Neural cell (in vitro differentiated cells): Measurements from ENCODE around the gene SLC9A6. TPM values are rescaled to one million over a fixed set of nuclear protein-coding genes. Genes with fewer than 3 reads are reported as not detected.

Experiments used
- H2AFZ ChIP-seq: fragments of 200-600, 300-800 bp; sonication (generic), shearing (Covaris generic); 2 replicates; pipeline ENCODE4 v1.6.0; 2014; ENCODE audit warnings: low read depth, mild to moderate bottlenecking, antibody characterized with exemption, low read length, moderate library complexity
- H3F3A ChIP-seq: fragments of 200-600 bp; shearing (Covaris generic); 2 replicates; pipeline ENCODE4 v1.6.1; 2016; ENCODE audit warnings: mild to moderate bottlenecking, moderate library complexity, mixed read lengths, antibody characterized with exemption, low read length; ENCODE audit not compliant: insufficient read depth, poor library complexity, severe bottlenecking
- H3K27ac ChIP-seq: fragments of 200-600, 300-800 bp; sonication (generic), shearing (Covaris generic); 2 replicates; pipeline ENCODE4 v1.5.1; 2014; ENCODE audit warnings: mild to moderate bottlenecking, low read length, moderate library complexity
- H3K27me3 ChIP-seq: fragments of 300-800, 200-600 bp; sonication (generic), shearing (Covaris generic); 2 replicates; pipeline ENCODE4 v1.6.0; 2014; ENCODE audit warnings: mild to moderate bottlenecking, low read depth, low read length, moderate library complexity; ENCODE audit not compliant: insufficient read depth
- H3K36me3 ChIP-seq: fragments of 300-800, 200-600 bp; sonication (generic), shearing (Covaris generic); 2 replicates; pipeline ENCODE4 v1.5.1; 2014; ENCODE audit warnings: mild to moderate bottlenecking, antibody characterized with exemption, low read length, moderate library complexity; ENCODE audit not compliant: insufficient read depth
- H3K4me2 ChIP-seq: fragments of 300-800, 200-600 bp; sonication (generic), shearing (Covaris generic); 2 replicates; pipeline ENCODE4 v1.6.0; 2014; ENCODE audit warnings: mild to moderate bottlenecking, low read length
- H3K4me3 ChIP-seq: fragments of 300-800, 200-600 bp; sonication (generic), shearing (Covaris generic); 2 replicates; pipeline ENCODE4 v1.5.1; 2014; ENCODE audit warnings: mild to moderate bottlenecking, low read length, moderate library complexity
- H3K79me2 ChIP-seq: fragments of 200-600 bp; shearing (Covaris generic); replicated peaks from 2 replicates; pipeline ENCODE4 v1.6.0; 2014; ENCODE audit warnings: mild to moderate bottlenecking, low read length, moderate library complexity; ENCODE audit not compliant: insufficient read depth
- H3K9ac ChIP-seq: fragments of 300-800, 200-600 bp; sonication (generic), shearing (Covaris generic); 2 replicates; pipeline ENCODE4 v1.6.1; 2016; ENCODE audit warnings: mild to moderate bottlenecking, low read length, mixed read lengths
- H3K9me2 ChIP-seq: fragments of 200-600 bp; shearing (Covaris generic); 2 replicates; pipeline ENCODE4 v1.6.1; 2016; ENCODE audit warnings: mild to moderate bottlenecking, low read length, mixed read lengths; ENCODE audit not compliant: insufficient read depth
- H3K9me3 ChIP-seq: fragments of 200-600, 300-800 bp; sonication (generic), shearing (Covaris generic); 2 replicates; pipeline ENCODE4 v1.6.1; 2016; ENCODE audit warnings: mild to moderate bottlenecking, mixed run types, low read length, moderate library complexity, mixed read lengths
- H4K20me1 ChIP-seq: fragments of 200-600 bp; shearing (Covaris generic); 2 replicates; pipeline ENCODE4 v1.6.1; 2016; ENCODE audit warnings: mild to moderate bottlenecking, mixed run types; ENCODE audit not compliant: insufficient read depth
- CTCF ChIP-seq: fragments of 450-650 bp; IDR thresholded peaks from 2 replicates; pipeline ENCODE4 v1.5.1; 2014; ENCODE audit warnings: antibody characterized with exemption, mild to moderate bottlenecking, moderate library complexity; ENCODE audit not compliant: poor library complexity, severe bottlenecking
- EP300 ChIP-seq: fragments of 450-650 bp; conservative IDR thresholded peaks from 2 replicates; pipeline ENCODE4 v1.6.1; 2014; ENCODE audit warnings: antibody characterized with exemption, mild to moderate bottlenecking, moderate library complexity; ENCODE audit not compliant: poor library complexity, severe bottlenecking
- EZH2 ChIP-seq: fragments of 200-600, 300-800 bp; shearing (Covaris generic), sonication (generic); IDR thresholded peaks from 2 replicates; pipeline ENCODE4 v1.6.1; 2014; ENCODE audit warnings: antibody characterized with exemption, low read length, borderline replicate concordance, mild to moderate bottlenecking; ENCODE audit not compliant: insufficient read depth, poor library complexity, severe bottlenecking
- MXI1 ChIP-seq: fragments of 450-650 bp; conservative IDR thresholded peaks from 2 replicates; pipeline ENCODE4 v1.6.1; 2014; ENCODE audit warnings: antibody characterized with exemption, mild to moderate bottlenecking; ENCODE audit not compliant: poor library complexity, severe bottlenecking
- POLR2AphosphoS5 ChIP-seq: IDR thresholded peaks from 2 replicates; pipeline ENCODE4 v1.6.1; 2012
- RAD21 ChIP-seq: fragments of 450-650 bp; conservative IDR thresholded peaks from 2 replicates; pipeline ENCODE4 v1.6.1; 2014; ENCODE audit warnings: antibody characterized with exemption, mild to moderate bottlenecking, moderate library complexity
- SMC3 ChIP-seq: fragments of 450-650 bp; conservative IDR thresholded peaks from 2 replicates; pipeline ENCODE4 v1.6.1; 2014; ENCODE audit warnings: antibody characterized with exemption, mild to moderate bottlenecking, moderate library complexity; ENCODE audit not compliant: poor library complexity
- TAF1 ChIP-seq: IDR thresholded peaks from 2 replicates; pipeline ENCODE4 v1.6.1; 2012; ENCODE audit warnings: low read depth
- polyA plus RNA-seq: library from polyadenylated mRNA; depleted of rRNA; stranded (reverse); fragments of >200 nt; gene quantifications from 2 replicates; pipeline ENCODE4 v1.2.3, GENCODE V29; 2014
- TF ChIP-seq, protein P1 (sequence below): IDR thresholded peaks from 2 replicates; pipeline ENCODE4 v1.6.1; 2012; ENCODE audit warnings: borderline replicate concordance

SLC9A6 gene
- polyA plus RNA-seq, 1 donor from 2014 or later, result 103 TPM

DNA sequence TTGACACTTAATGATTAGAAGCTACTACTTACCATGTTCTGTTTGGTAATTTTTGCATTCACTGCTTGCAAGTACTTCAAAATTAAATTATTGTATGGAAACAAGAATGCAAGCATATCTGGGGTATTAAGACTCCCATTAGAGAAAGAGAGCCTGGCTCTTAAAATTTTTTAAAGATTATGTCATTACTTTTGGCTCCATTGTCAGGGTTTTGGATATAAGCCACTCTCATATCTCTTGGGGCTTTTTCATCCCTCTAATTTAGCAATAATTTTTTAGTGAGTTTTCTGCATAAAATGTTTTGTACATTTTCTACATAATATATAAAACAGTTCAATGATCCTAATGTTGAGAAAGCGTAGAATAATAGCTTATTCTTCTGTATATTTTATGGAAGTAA lies 49.4 kb downstream of the SLC9A6 start:
- no peaks in the 10 kb centered on the region for H3K79me2 ChIP-seq
- H3K4me3 ChIP-seq, result no peak overlapping the region
- no peaks in the 10 kb centered on the region for H3F3A ChIP-seq
- H3K9me2 ChIP-seq, result no peaks in the 10 kb centered on the region
- no peaks in the 10 kb centered on the region for H4K20me1 ChIP-seq
- no peak for TF ChIP-seq EZH2
- no peak for TF ChIP-seq EP300
- TF ChIP-seq, protein P1, sequence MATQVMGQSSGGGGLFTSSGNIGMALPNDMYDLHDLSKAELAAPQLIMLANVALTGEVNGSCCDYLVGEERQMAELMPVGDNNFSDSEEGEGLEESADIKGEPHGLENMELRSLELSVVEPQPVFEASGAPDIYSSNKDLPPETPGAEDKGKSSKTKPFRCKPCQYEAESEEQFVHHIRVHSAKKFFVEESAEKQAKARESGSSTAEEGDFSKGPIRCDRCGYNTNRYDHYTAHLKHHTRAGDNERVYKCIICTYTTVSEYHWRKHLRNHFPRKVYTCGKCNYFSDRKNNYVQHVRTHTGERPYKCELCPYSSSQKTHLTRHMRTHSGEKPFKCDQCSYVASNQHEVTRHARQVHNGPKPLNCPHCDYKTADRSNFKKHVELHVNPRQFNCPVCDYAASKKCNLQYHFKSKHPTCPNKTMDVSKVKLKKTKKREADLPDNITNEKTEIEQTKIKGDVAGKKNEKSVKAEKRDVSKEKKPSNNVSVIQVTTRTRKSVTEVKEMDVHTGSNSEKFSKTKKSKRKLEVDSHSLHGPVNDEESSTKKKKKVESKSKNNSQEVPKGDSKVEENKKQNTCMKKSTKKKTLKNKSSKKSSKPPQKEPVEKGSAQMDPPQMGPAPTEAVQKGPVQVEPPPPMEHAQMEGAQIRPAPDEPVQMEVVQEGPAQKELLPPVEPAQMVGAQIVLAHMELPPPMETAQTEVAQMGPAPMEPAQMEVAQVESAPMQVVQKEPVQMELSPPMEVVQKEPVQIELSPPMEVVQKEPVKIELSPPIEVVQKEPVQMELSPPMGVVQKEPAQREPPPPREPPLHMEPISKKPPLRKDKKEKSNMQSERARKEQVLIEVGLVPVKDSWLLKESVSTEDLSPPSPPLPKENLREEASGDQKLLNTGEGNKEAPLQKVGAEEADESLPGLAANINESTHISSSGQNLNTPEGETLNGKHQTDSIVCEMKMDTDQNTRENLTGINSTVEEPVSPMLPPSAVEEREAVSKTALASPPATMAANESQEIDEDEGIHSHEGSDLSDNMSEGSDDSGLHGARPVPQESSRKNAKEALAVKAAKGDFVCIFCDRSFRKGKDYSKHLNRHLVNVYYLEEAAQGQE, result no peak
- no peak for TF ChIP-seq SMC3
- no peak for TF ChIP-seq TAF1
- no peak for TF ChIP-seq POLR2AphosphoS5
- TF ChIP-seq MXI1, result no peak
- TF ChIP-seq RAD21, result no peak
- TF ChIP-seq CTCF, result no peak
- no peak overlapping the region for H3K27ac ChIP-seq
- H2AFZ ChIP-seq, result no peak overlapping the region
- no peaks in the 10 kb centered on the region for H3K27me3 ChIP-seq
- no peak overlapping the region for H3K4me2 ChIP-seq
- H3K36me3 ChIP-seq, result no peaks in the 10 kb centered on the region
- H3K9me3 ChIP-seq, result no peaks in the 10 kb centered on the region
- no peak overlapping the region for H3K9ac ChIP-seq

DNA sequence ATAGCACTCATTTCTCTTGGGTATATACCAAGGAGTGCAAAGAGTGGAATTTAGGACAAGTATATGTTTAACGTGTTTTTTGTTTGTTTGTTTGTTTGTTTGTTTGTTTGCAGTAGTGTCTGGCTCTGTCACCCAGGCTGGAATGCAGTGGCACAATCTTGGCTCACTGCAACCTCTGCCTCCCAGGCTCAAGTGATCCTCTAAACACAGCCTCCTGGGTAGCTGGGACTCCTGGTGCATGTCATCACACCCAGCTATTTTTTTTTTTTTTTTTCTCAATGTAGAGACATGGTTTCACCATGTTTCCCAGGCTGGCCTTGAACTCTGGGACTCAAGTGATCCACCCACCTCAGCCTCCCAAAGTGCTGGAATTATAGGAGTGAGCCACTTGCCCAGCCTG lies 50.4 kb downstream of the SLC9A6 start:
- Histone ChIP-seq H3K27me3 (no peaks in the 10 kb centered on the region), H3K9me3 (no peaks in the 10 kb centered on the region)

More for the DNA sequence above, 50.4 kb downstream of the SLC9A6 start:
- H3K9ac ChIP-seq, result no peak overlapping the region
- no peak for TF ChIP-seq EZH2
- no peak for TF ChIP-seq RAD21
- no peak for TF ChIP-seq CTCF
- TF ChIP-seq MXI1, result no peak
- H3F3A ChIP-seq, result no peaks in the 10 kb centered on the region
- no peaks in the 10 kb centered on the region for H4K20me1 ChIP-seq
- H3K36me3 ChIP-seq, result no peaks in the 10 kb centered on the region
- H3K4me3 ChIP-seq, result no peak overlapping the region
- H2AFZ ChIP-seq, result no peak overlapping the region
- H3K9me2 ChIP-seq, result no peaks in the 10 kb centered on the region
- no peaks in the 10 kb centered on the region for H3K79me2 ChIP-seq
- H3K27ac ChIP-seq, result no peak overlapping the region
- H3K4me2 ChIP-seq, result no peak overlapping the region
